Smooth muscle cell (in vitro differentiated cells): ENCODE data around the gene MORC4. TPM values are rescaled to one million over a fixed set of nuclear protein-coding genes. Genes with fewer than 3 reads are reported as not detected.

Source experiments
- DNase-seq: peaks from one replicate; lab custom pipeline; 2025; ENCODE audit not compliant: unreplicated experiment; lab: John Stamatoyannopoulos, UW
- H2AFZ ChIP-seq: fragments of 200-600 bp; sonication (generic); 2 replicates; pipeline ENCODE4 v1.6.0; 2016; ENCODE audit warnings: antibody characterized with exemption, low read depth, mild to moderate bottlenecking
- H3F3A ChIP-seq: fragments of 200-600 bp; sonication (generic); 2 replicates; pipeline ENCODE4 v1.6.0; 2017; ENCODE audit warnings: antibody characterized with exemption, low read depth
- H3K27ac ChIP-seq: fragments of 200-600 bp; sonication (generic); 2 replicates; pipeline ENCODE4 v1.5.1; 2016; ENCODE audit warnings: low read depth, mild to moderate bottlenecking
- H3K27me3 ChIP-seq: fragments of 200-600 bp; sonication (generic); 2 replicates; pipeline ENCODE4 v1.6.1; 2016; ENCODE audit warnings: low read depth, mild to moderate bottlenecking
- H3K36me3 ChIP-seq: fragments of 200-600 bp; sonication (generic); 2 replicates; pipeline ENCODE4 v1.5.1; 2016; ENCODE audit warnings: low read depth
- H3K4me1 ChIP-seq: fragments of 200-600 bp; sonication (generic); 2 replicates; pipeline ENCODE4 v1.5.1; 2016; ENCODE audit warnings: low read depth
- H3K4me2 ChIP-seq: fragments of 200-600 bp; sonication (generic); 2 replicates; pipeline ENCODE4 v1.6.0; 2016; ENCODE audit warnings: mild to moderate bottlenecking
- H3K4me3 ChIP-seq: fragments of 200-600 bp; sonication (generic); 2 replicates; pipeline ENCODE4 v1.5.1; 2016; ENCODE audit warnings: mild to moderate bottlenecking
- H3K79me2 ChIP-seq: fragments of 200-600 bp; sonication (generic); 2 replicates; pipeline ENCODE4 v1.6.0; 2016; ENCODE audit warnings: low read depth, mild to moderate bottlenecking
- H3K9ac ChIP-seq: fragments of 200-600 bp; sonication (generic); 2 replicates; pipeline ENCODE4 v1.6.0; 2016; ENCODE audit warnings: low read depth
- H3K9me3 ChIP-seq: fragments of 200-600 bp; sonication (generic); replicated peaks from 2 replicates; pipeline ENCODE4 v1.5.1; 2016; ENCODE audit warnings: low read depth
- H4K20me1 ChIP-seq: fragments of 200-600 bp; sonication (generic); 2 replicates; pipeline ENCODE4 v1.6.0; 2016; ENCODE audit warnings: low read depth
- CTCF ChIP-seq: fragments of 200-600 bp; sonication (generic); IDR thresholded peaks from 2 replicates; pipeline ENCODE4 v1.5.1; 2017; ENCODE audit warnings: borderline replicate concordance, mild to moderate bottlenecking, antibody characterized with exemption; ENCODE audit not compliant: insufficient read depth, poor library complexity, severe bottlenecking
- WGBS: methylation state at CpG from one replicate; pipeline ENCODE4 v1.1.7; 2016; ENCODE audit warnings: low lambda C conversion rate; 5-methylcytosine and 5-hydroxymethylcytosine counted together
- polyA plus RNA-seq: library from polyadenylated mRNA; unstranded; fragments of >200 nt; fragmentation: Nextera tagmentation; extraction: Ambion mirVana; gene quantifications from 2 replicates; pipeline ENCODE4 v1.2.1, GENCODE V29; 2016
- total RNA-seq: library from RNA; depleted of rRNA; stranded (reverse); fragments of >200 nt; gene quantifications from 2 replicates; pipeline ENCODE4 v1.2.3, GENCODE V29; 2014

MORC4 gene
- total and polyA plus RNA-seq, 2 experiments from 2014 or later = 27.1 to 33.8 TPM

GRCh38 chrX:106948641-106949040, 51.4 kb downstream of the MORC4 start:
- no peaks in the 10 kb centered on the region for H3F3A ChIP-seq
- no peak overlapping the region for H3K9ac ChIP-seq
- no peaks in the 10 kb centered on the region for H3K9me3 ChIP-seq
- no peak for DNase-seq
- no peaks in the 10 kb centered on the region for H4K20me1 ChIP-seq
- no peak overlapping the region for H2AFZ ChIP-seq
- TF ChIP-seq CTCF = no peak
- H3K79me2 ChIP-seq = no peaks in the 10 kb centered on the region
- H3K27me3 ChIP-seq = no peaks in the 10 kb centered on the region
- no peaks in the 10 kb centered on the region for H3K36me3 ChIP-seq
- WGBS = 84% methylated on average over 3 of the region's 3 CpGs
- H3K4me3 ChIP-seq = no peak overlapping the region
- no peaks in the 10 kb centered on the region for H3K4me1 ChIP-seq
- H3K4me2 ChIP-seq = no peak overlapping the region
- H3K27ac ChIP-seq = no peak overlapping the region

DNA sequence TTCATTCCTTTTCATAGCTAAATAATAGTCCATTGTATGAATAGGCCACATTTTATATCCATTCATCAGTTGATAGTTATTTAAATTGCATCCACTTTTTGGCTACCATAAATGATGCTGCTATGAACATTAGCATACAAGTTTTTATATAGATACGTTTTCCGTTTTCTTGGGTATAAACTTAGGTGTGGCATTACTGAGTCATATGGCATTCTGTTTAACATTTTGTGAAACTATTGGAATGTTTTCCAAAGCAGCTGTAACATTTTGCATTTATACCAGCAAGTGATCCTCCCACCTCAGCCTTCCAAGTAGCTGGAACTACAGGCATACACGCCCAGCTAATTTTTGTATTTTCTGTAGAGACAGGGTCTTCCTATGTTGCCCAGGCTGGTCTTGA, 53.5 kb downstream of the MORC4 start:
- no peaks in the 10 kb centered on the region for H3K4me1 ChIP-seq
- H3K27me3 ChIP-seq = no peaks in the 10 kb centered on the region
- H3K4me2 ChIP-seq = no peak overlapping the region
- TF ChIP-seq CTCF = no peak
- no peaks in the 10 kb centered on the region for H3F3A ChIP-seq
- no peaks in the 10 kb centered on the region for H3K36me3 ChIP-seq
- H3K27ac ChIP-seq = no peak overlapping the region
- 93% methylated on average over 3 of the region's 3 CpGs for WGBS
- H3K9me3 ChIP-seq = no peaks in the 10 kb centered on the region
- no peak overlapping the region for H3K9ac ChIP-seq
- no peak for DNase-seq
- no peaks in the 10 kb centered on the region for H4K20me1 ChIP-seq
- H3K4me3 ChIP-seq = no peak overlapping the region
- H2AFZ ChIP-seq = no peak overlapping the region
- no peaks in the 10 kb centered on the region for H3K79me2 ChIP-seq

DNA sequence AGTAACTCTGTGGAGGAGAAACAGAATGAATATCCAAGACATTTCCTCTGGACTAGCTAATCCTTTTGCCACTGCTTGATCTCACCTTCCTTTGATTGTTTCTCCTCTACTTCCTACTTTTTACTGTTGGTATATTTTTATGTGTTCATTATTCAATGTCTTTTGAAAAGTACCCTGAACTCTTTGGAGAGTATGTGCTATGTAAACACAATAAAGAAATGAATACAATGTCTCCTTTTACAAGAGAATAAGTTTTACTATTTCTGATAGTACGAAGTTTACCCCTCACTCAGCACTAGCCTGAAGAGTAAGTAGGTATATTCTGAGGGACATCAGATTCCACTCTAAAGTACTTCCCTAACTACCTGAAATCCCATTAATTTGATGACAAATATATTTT, 59.9 kb downstream of the MORC4 start:
- no peaks in the 10 kb centered on the region for H3K4me1 ChIP-seq
- no peaks in the 10 kb centered on the region for H4K20me1 ChIP-seq
- H3K27ac ChIP-seq = no peak overlapping the region
- H3K4me3 ChIP-seq = no peak overlapping the region
- no peaks in the 10 kb centered on the region for H3K79me2 ChIP-seq
- no peak for TF ChIP-seq CTCF
- H2AFZ ChIP-seq = no peak overlapping the region
- no peaks in the 10 kb centered on the region for H3F3A ChIP-seq
- H3K27me3 ChIP-seq = no peaks in the 10 kb centered on the region
- WGBS = 89% methylated on average over 1 of the region's 1 CpG
- no peak overlapping the region for H3K4me2 ChIP-seq
- no peak for DNase-seq
- no peaks in the 10 kb centered on the region for H3K9me3 ChIP-seq
- no peak overlapping the region for H3K9ac ChIP-seq
- no peaks in the 10 kb centered on the region for H3K36me3 ChIP-seq

- no peak overlapping the region for H3K4me2 ChIP-seq
- H3K27me3 ChIP-seq = no peaks in the 10 kb centered on the region
- TF ChIP-seq CTCF = no peak
- WGBS = 78% methylated on average over 3 of the region's 3 CpGs
- H3K9ac ChIP-seq = no peak overlapping the region
- no peaks in the 10 kb centered on the region for H4K20me1 ChIP-seq
- no peak overlapping the region for H2AFZ ChIP-seq
- no peak overlapping the region for H3K4me3 ChIP-seq
- no peaks in the 10 kb centered on the region for H3K79me2 ChIP-seq
- no peaks in the 10 kb centered on the region for H3K36me3 ChIP-seq
- no peaks in the 10 kb centered on the region for H3F3A ChIP-seq
- no peaks in the 10 kb centered on the region for H3K4me1 ChIP-seq
- H3K9me3 ChIP-seq = no peaks in the 10 kb centered on the region
- no peak overlapping the region for H3K27ac ChIP-seq
- DNase-seq = no peak
Observed at GRCh38 chrX:106939566-106939965, 60.4 kb downstream of the MORC4 start.
